ENCODE data around the gene PIK3R3. TPM values are rescaled to one million over a fixed set of nuclear protein-coding genes. Genes with fewer than 3 reads are reported as not detected.

PIK3R3 gene
- total and polyA plus RNA-seq, 9 of the 15 experiments (the other 6 are each of a cell fraction or from before 2014, with no cell fraction given) = 1.4 to 7.7 (median 4.6) TPM

DNA sequence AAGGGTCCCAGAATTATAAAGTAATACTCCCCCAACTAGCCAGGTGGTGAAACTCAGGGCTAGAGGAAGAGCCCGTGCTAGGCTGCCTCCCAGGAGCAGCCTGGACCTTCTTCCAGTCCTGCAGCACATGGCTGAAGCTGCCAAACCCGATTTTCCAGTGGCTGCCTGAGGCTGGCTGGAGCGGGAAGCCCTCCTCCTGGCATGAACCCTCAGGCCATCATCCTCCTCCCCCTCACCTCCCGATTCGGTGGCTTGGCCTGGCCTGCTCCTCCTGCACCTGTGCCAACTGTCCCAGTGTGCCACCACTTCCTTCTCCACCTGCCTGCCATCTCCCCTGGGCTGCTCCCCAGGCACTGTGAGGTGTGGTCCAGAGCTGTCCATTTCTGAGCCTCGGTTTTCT is 39.4 kb upstream of the PIK3R3 start (continued):
- TF ChIP-seq ZNF584 (CRISPR knock-in tag; IDR thresholded peaks at IDR 0.05; ENCODE audit: low read depth) (no peak), ZNF436 (CRISPR knock-in tag; IDR thresholded peaks at IDR 0.05) (no peak), EZH2 (IDR thresholded peaks at IDR 0.05; ENCODE audit: borderline replicate concordance, low read depth, low read length) (no peak)
- TF ChIP-seq, protein P1, sequence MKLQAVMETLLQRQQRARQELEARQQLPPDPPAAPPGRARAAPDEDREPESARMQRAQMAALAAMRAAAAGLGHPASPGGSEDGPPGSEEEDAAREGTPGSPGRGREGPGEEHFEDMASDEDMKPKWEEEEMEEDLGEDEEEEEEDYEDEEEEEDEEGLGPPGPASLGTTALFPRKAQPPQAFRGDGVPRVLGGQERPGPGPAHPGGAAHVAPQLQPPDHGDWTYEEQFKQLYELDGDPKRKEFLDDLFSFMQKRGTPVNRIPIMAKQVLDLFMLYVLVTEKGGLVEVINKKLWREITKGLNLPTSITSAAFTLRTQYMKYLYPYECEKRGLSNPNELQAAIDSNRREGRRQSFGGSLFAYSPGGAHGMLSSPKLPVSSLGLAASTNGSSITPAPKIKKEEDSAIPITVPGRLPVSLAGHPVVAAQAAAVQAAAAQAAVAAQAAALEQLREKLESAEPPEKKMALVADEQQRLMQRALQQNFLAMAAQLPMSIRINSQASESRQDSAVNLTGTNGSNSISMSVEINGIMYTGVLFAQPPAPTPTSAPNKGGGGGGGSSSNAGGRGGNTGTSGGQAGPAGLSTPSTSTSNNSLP (IDR thresholded peaks at IDR 0.05; ENCODE audit: borderline replicate concordance, low read depth, low read length) = no peak

- DNase-seq (ENCODE audit: extremely low read depth in 1 of 4, low spot score in 3 of 4) = no peak
- Histone ChIP-seq H3K36me3 (ENCODE audit: control insufficient read depth, insufficient read depth, low read length) (no peaks in the 10 kb centered on the region), H3K4me1 (replicated peaks in 1 of 2; ENCODE audit: control insufficient read depth in 2 of 2, insufficient read depth in 2 of 2, low read length in 2 of 2) (peaks cover 26 to 46% of the 10 kb centered on the region in 2 experiments), H2AFZ (ENCODE audit: low read depth, low read length) (no peak overlapping the region; the same call in 1 of the 2 replicates), H3K4me2 (ENCODE audit: insufficient read depth, low read length) (no peak overlapping the region), H3K4me3 (no peak overlapping the region), H3K9me1 (ENCODE audit: control insufficient read depth, insufficient read depth, low read length) (no peaks in the 10 kb centered on the region), H3K9me3 (replicated peaks; ENCODE audit: control insufficient read depth, insufficient read depth, low read depth, low read length) (no peaks in the 10 kb centered on the region), H3K79me2 (ENCODE audit: control insufficient read depth, insufficient read depth, low read length) (no peaks in the 10 kb centered on the region), H3K27me3 (ENCODE audit: control insufficient read depth in 2 of 2, insufficient read depth in 2 of 2, low read length in 2 of 2) (0 out of 5 replicates have a peak, but pooled peaks cover 0 to 9% of the 10 kb centered on the region in 2 experiments), H3K27ac (ENCODE audit: extremely low read depth, low read depth, low read length) (no peak overlapping the region), H4K20me1 (replicated peaks; ENCODE audit: control insufficient read depth, insufficient read depth, low read length) (no peaks in the 10 kb centered on the region), H3K9ac (ENCODE audit: insufficient read depth in 1 of 2, low read depth in 2 of 2, low read length in 2 of 2) (0 out of 4 replicates have a peak overlapping the region, but pooled peaks of 1 of the 2 experiments have one; percentile 8)
- in situ Hi-C loops (cut with MboI) (no loop called here), intact Hi-C loops (cut with micrococcal nuclease) (loop anchor here (10.0 kb wide), 1 partner anchor 287 kb away; no protein-coding TSS in a partner anchor)
- ATAC-seq = no peak
- BruUV-seq (replicated peaks) = no TSS peak
- ChIA-PET POLR2A (interaction anchor here (0.6 to 1.8 kb wide), 5 partner anchors 12 to 524 kb away, joined by 3 to 9 read pairs (median 4); partner anchors contain the start of gene POMGNT1), CTCF (ENCODE audit: low intra/inter-chr PET ratio) (interaction anchor here (2.3 kb wide), 1 partner anchor 134 kb away, joined by 5 read pairs; no protein-coding TSS in a partner anchor)
- TF ChIP-seq ZFX (CRISPR knock-in tag; IDR thresholded peaks at IDR 0.05) (0 out of 2 replicates have a peak, but pooled peaks have one; percentile 23), ATF3 (IDR thresholded peaks at IDR 0.05) (no peak), ATF3 (CRISPR knock-in tag; conservative IDR thresholded peaks at IDR 0.05) (no peak), SMAD1 (IDR thresholded peaks at IDR 0.05; ENCODE audit: low read depth, low read length, partially characterized antibody) (no peak)
- TF ChIP-seq, protein P2, sequence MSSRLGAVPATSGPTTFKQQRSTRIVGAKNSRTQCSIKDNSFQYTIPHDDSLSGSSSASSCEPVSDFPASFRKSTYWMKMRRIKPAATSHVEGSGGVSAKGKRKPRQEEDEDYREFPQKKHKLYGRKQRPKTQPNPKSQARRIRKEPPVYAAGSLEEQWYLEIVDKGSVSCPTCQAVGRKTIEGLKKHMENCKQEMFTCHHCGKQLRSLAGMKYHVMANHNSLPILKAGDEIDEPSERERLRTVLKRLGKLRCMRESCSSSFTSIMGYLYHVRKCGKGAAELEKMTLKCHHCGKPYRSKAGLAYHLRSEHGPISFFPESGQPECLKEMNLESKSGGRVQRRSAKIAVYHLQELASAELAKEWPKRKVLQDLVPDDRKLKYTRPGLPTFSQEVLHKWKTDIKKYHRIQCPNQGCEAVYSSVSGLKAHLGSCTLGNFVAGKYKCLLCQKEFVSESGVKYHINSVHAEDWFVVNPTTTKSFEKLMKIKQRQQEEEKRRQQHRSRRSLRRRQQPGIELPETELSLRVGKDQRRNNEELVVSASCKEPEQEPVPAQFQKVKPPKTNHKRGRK (tag; IDR thresholded peaks at IDR 0.05) = no peak
- 44% methylated on average over 8 of the region's 8 CpGs for WGBS (ENCODE audit: insufficient coverage, low coverage, missing lambda C conversion rate)
- no peak for FAIRE-seq
Measured at GRCh38 chr1:46171351-46171750, 38.9 kb upstream of the PIK3R3 start.

All from K562 (cell line).